Right lobe of liver (tissue), 6 donors: ENCODE data around the gene ELOB. TPM values are rescaled to one million over a fixed set of nuclear protein-coding genes. Genes with fewer than 3 reads are reported as not detected.

Experiments
- ATAC-seq, 4 donors: fragments of 200-7000 bp; cut with Tn5 transposase; one replicate each; pipeline ENCODE4 v1.9.1; 2020; ENCODE audit warnings: mild to moderate bottlenecking in 4 of 4, moderate library complexity in 4 of 4
- DNase-seq, 3 donors: peaks; one replicate each; pipeline ENCODE4 v3.0.0-alpha.2; 2020
- H3K27ac ChIP-seq, 3 donors: fragments of 200-600 bp; one replicate each; pipeline ENCODE4 v1.8.0; 2022
- H3K27me3 ChIP-seq, 2 donors: fragments of 200-600 bp; one replicate each; pipeline ENCODE4 v1.8.0; 2022
- H3K36me3 ChIP-seq, 4 donors: fragments of 200-600 bp; sonication (generic) in 1 of 4; one replicate each; pipeline versions ENCODE4 v1.5.1 to v1.8.0; 2017 to 2022; ENCODE audit warnings: control low read depth in 1 of 4
- H3K4me1 ChIP-seq, 4 donors: fragments of 200-600 bp; sonication (generic) in 1 of 4; one replicate each; pipeline versions ENCODE4 v1.5.1 to v1.8.0; 2017 to 2022; ENCODE audit warnings: control low read depth in 1 of 4
- H3K4me3 ChIP-seq, 3 donors: fragments of 200-600 bp; one replicate each; pipeline ENCODE4 v1.8.0; 2022
- H3K9me3 ChIP-seq, 4 donors: fragments of 200-600 bp; sonication (generic) in 1 of 4; one replicate each; pipeline versions ENCODE4 v1.5.1 to v1.8.0; 2017 to 2022; ENCODE audit warnings: control low read depth in 1 of 4
- POLR2A ChIP-seq: fragments of 450-650 bp; IDR thresholded peaks from one replicate; pipeline ENCODE4 v1.6.1; 2017; ENCODE audit warnings: antibody characterized with exemption, mild to moderate bottlenecking
- WGBS: methylation state at CpG from one replicate; pipeline ENCODE4 v1.1.6; 2018; ENCODE audit warnings: low coverage, low lambda C conversion rate; ENCODE audit not compliant: insufficient coverage; ENCODE audit errors: missing lambda C conversion rate; 5-methylcytosine and 5-hydroxymethylcytosine counted together
- intact Hi-C, 2 donors: fragments of 100-400 bp; cut with DNase I; formaldehyde crosslinking; loops; one replicate each; pipeline versions ENCODE4 v1.11.2 to v1.14.1; 2022
- total RNA-seq, 6 experiments: library from RNA; depleted of rRNA in 2 of 6; stranded (reverse); fragments of >200 nt in 2 of 6; fragmentation: NEBNext Ultra II Directional in 3 of 6; extraction: Animal tissue kit (Norgen Biotek cat#: 25700) in 3 of 6; gene quantifications; one replicate each; pipeline versions ENCODE4 v1.1.0 to v1.2.4, GENCODE V29; 2016 to 2023
- TF ChIP-seq, protein P1 (sequence below), 4 donors: fragments of 200-600 bp in 3 of 4; fragments of 450-650 bp in 1 of 4; IDR thresholded peaks; one replicate each; pipeline versions ENCODE4 v1.5.1 to v1.8.0; 2016 to 2022; ENCODE audit warnings: antibody characterized with exemption in 4 of 4, mild to moderate bottlenecking in 2 of 4
- donor health status: DM: no; HTN: yes; CAD: no.
- donor health status: DM: no; HTN: no; CAD: no.
- donor health status: DM: no; HTN: no; CAD: no.
- donor health status: DM: no; HTN: yes; CAD: no.
- donor health status: DM: no; HTN: yes; CAD: no.

The ELOB gene
- total RNA-seq, 6 experiments from 2014 or later: 97.5 to 521 (median 122) TPM

DNA sequence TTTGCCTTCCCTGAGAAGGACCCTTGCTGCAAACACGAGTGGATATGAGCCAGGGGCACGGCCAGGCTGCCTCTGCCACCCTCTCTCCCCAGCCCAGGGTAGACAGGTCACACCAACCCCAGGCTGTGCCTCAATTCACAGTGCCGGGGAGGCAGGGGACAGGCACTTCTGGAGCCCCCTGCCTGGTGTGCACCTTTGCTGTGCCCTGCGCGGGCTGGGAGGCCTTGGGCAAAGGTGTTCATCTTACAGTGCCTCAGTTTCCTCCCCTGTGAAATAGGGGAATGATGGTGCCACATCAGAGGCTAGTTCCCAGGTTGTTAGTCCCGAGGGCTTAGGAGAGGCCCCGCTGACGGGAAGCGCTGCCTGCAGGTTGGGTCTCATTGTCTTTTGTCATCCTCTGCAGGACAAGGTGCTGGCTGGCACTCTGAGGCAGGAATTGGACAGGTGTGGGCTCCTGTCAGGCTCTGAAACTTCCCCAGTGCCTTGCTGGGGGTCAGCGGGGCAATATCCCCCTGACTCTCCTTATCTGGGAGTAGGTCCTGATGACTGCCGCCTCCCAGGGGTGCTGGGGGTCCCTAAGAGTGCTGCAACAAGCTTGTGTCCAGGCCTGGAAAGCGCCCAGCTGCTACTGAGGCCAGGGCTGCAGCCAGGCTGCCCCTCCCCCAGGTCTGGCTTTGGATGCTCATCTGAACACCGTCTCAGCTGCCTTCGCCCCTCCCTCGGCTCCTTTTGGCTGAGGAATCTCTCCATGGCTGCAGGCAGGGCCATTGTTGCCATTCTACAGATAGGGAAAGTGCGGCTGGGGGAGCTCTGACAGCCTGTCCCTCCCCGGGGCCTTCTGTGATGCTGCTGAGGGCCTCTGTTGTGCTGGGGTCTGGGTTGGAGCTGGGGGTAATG, 43.1 kb upstream of the ELOB start:
- ATAC-seq (peak in 1 of 4 donors; percentile 5), DNase-seq (peak in 1 of 3 donors; percentile 35)
- no peaks in the 10 kb centered on the region for H3K4me1 ChIP-seq
- H3K27ac ChIP-seq: no peak overlapping the region
- H3K36me3 ChIP-seq: no peaks in the 10 kb centered on the region
- intact Hi-C loops: no loop called here
- TF ChIP-seq, protein P1, sequence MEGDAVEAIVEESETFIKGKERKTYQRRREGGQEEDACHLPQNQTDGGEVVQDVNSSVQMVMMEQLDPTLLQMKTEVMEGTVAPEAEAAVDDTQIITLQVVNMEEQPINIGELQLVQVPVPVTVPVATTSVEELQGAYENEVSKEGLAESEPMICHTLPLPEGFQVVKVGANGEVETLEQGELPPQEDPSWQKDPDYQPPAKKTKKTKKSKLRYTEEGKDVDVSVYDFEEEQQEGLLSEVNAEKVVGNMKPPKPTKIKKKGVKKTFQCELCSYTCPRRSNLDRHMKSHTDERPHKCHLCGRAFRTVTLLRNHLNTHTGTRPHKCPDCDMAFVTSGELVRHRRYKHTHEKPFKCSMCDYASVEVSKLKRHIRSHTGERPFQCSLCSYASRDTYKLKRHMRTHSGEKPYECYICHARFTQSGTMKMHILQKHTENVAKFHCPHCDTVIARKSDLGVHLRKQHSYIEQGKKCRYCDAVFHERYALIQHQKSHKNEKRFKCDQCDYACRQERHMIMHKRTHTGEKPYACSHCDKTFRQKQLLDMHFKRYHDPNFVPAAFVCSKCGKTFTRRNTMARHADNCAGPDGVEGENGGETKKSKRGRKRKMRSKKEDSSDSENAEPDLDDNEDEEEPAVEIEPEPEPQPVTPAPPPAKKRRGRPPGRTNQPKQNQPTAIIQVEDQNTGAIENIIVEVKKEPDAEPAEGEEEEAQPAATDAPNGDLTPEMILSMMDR (IDR thresholded peaks at IDR 0.05): no peak
- no peak for TF ChIP-seq POLR2A
- 46% methylated on average over 5 of the region's 17 CpGs for WGBS
- H3K27me3 ChIP-seq: no peaks in the 10 kb centered on the region
- H3K9me3 ChIP-seq: no peaks in the 10 kb centered on the region
- no peak overlapping the region for H3K4me3 ChIP-seq

DNA sequence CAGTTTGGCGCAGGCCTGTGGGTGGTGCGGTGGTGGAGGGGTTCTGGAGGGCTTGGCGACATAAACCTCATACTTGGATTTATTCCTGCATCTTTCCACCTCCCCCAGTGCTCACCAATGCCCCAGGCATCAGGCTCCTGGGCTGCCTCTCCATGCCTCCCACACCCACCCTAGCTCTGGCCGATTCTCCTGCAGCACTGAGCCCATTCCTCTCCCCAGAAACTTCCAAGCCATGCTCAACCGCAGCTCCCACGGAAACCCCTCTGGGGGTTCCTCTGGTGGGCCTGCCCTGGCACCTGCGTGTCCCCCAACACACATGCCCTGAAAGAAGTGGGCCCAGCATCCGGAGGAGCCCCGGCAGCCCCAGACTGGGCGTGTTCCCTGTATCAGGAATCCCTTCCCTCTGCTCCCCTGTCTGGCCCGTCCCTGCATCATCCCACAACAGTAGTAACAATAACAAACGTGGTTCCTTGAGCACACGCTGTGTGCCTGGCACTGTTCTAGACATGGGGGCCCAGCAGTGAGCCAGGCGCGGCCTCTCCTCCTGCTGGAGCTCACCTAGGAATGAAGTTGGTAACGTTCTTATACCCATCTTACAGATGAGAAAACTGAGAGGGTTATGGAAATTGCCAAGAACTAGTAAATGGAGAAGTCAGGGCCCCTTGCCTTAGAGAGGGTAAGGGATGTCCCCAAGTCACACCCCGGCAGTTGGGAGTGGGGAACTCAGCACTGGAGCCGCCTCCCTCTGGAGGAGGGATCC, 42.3 kb upstream of the ELOB start:
- 73% methylated on average over 10 of the region's 18 CpGs for WGBS
- intact Hi-C loops: no loop called here
- Histone ChIP-seq H3K4me1 (no peaks in the 10 kb centered on the region), H3K9me3 (no peaks in the 10 kb centered on the region), H3K4me3 (no peak overlapping the region), H3K27ac (no peak overlapping the region), H3K27me3 (no peaks in the 10 kb centered on the region), H3K36me3 (no peaks in the 10 kb centered on the region)
- ATAC-seq (no peak), DNase-seq (peak in 1 of 3 donors; percentile 27)
- TF ChIP-seq, protein P1 (IDR thresholded peaks at IDR 0.05): no peak
- TF ChIP-seq POLR2A: no peak

DNA sequence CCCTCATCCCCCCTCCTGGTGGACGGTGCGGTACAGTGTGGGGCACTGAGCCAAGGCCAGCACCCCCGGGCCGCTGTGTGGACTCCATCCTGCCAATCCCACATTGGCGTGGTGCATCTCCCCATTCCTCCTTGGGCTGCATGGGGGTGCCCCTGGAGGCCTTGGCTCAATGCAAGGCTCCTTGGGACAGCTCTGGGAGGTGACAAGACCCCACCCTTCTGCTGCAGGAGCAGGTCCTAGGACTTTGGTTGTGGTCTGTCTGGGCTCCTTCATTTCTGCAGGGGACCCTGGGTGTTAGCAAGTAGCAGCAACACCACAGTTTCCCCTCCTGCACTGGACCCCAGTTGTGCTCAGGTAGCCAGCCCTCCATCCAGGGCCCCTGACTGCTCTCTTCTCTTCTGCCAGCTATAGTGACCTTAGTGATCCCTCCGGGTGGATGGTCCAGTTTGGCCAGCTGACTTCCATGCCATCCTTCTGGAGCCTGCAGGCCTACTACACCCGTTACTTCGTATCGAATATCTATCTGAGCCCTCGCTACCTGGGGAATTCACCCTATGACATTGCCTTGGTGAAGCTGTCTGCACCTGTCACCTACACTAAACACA, 41.3 kb upstream of the ELOB start:
- H3K36me3 ChIP-seq: no peaks in the 10 kb centered on the region
- TF ChIP-seq POLR2A: no peak
- TF ChIP-seq, protein P1 (IDR thresholded peaks at IDR 0.05): no peak
- intact Hi-C loops: no loop called here
- no peak overlapping the region for H3K27ac ChIP-seq
- WGBS: 71% methylated on average over 6 of the region's 10 CpGs
- no peaks in the 10 kb centered on the region for H3K9me3 ChIP-seq
- peak in 1 of 3 donors; percentile 9 for DNase-seq
- ATAC-seq: no peak
- H3K4me1 ChIP-seq: no peaks in the 10 kb centered on the region
- no peak overlapping the region for H3K4me3 ChIP-seq
- H3K27me3 ChIP-seq: no peaks in the 10 kb centered on the region

DNA sequence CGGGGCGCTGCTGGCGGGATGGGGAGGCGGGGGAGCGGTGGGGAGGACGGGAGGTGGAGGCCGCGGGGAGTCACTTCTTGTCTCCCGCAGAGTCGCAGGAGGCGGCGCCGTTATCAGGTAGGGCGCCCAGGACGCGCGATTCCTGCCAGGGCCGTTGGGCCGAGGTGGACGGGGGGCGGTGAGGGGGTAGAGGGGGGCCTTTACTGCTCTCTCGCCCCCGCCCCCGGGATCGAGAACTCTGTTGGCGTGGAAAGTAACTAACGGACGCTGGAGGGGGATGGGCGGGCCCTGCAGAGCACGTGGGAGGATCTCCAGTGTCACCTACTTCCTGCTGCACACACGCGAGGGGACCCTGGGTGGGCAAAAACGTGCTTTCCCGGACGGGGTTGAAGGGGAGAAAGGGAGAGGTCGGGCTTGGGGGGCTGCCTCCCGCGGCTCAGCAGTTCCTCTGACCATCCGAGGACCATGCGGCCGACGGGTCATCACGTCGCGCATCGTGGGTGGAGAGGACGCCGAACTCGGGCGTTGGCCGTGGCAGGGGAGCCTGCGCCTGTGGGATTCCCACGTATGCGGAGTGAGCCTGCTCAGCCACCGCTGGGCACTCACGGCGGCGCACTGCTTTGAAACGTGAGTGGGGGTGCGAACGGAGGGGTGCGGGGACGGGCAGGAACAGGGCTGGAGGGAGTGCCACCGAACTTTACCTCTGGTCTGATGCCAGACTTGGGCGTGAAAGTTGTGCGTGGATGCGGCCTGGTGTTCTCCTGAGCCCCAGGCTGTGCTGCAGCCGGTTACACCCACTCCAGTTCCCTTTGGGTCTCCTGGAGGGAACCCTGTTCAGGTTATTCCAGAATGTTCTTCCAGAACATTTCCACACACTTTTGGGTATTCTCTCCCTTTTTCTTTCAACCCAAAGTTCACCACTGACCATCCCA, 40.5 kb upstream of the ELOB start:
- TF ChIP-seq POLR2A: no peak
- TF ChIP-seq, protein P1 (IDR thresholded peaks at IDR 0.05): no peak
- H3K4me3 ChIP-seq: no peak overlapping the region
- intact Hi-C loops: no loop called here

More for the DNA sequence above, 40.5 kb upstream of the ELOB start:
- no peak overlapping the region for H3K27ac ChIP-seq
- H3K27me3 ChIP-seq: no peaks in the 10 kb centered on the region
- WGBS: 69% methylated on average over 39 of the region's 68 CpGs
- DNase-seq (no peak), ATAC-seq (no peak)
- H3K4me1 ChIP-seq: no peaks in the 10 kb centered on the region
- no peaks in the 10 kb centered on the region for H3K36me3 ChIP-seq
- no peaks in the 10 kb centered on the region for H3K9me3 ChIP-seq
